GM19099 (cell line): ENCODE results near the gene XCR1.

Source experiments
- POLR2A ChIP-seq: IDR thresholded peaks from 3 replicates; pipeline ENCODE4 v1.6.1; 2011; ENCODE audit warnings: low read depth; ENCODE audit not compliant: insufficient read length; ENCODE audit errors: extremely low read depth

The XCR1 gene

GRCh38 chr3:46057716-46058115 lies 30.4 kb upstream of the XCR1 start:
- no peak for TF ChIP-seq POLR2A

- TF ChIP-seq POLR2A = no peak
Observed at GRCh38 chr3:46056686-46057085, 29.4 kb upstream of the XCR1 start.

DNA sequence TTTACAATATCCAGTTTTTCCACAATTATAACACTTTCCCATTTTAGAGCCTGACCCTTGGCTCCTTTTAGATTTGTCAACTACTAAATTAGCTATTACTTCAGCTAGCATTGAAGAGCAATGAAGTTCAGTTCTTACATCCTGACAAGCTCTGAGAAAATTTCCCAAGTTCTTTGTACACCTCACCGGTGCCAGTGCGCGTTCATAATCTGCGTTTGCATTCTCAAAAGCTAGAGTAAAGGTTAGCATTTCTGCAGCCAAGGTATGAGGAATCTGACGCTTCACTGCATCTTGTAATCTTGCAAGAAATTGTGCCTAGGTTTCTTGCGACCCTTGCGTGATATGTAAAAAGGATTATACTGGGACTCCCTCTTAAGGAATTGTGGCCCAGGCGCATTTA lies 25.2 kb upstream of the XCR1 start:
- no peak for TF ChIP-seq POLR2A

DNA sequence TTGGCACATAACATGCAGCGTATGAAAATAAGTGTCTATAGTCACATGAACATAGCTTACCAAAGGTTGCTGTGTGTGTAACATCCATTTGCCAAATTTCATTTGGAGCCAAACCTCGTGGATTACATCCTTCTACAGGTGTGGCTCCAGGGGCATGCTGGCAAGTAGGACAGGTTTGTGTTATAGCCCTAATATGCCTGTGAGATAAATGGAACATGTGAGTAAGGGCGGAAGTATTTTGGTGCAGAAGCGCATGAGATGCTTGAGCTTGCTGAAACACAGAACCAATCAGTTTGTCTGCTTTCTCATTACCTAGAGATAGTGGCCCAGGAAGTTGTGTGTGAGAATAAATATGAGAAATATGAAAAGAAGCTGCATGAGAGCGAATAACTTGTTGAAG lies 21.8 kb upstream of the XCR1 start:
- no peak for TF ChIP-seq POLR2A

- TF ChIP-seq POLR2A = no peak
Observed at GRCh38 chr3:46038916-46039315, 11.6 kb upstream of the XCR1 start.

- TF ChIP-seq POLR2A = no peak
Observed at GRCh38 chr3:46036191-46036590, 8.9 kb upstream of the XCR1 start.

GRCh38 chr3:46031747-46032146 lies 4.5 kb upstream of the XCR1 start:
- no peak for TF ChIP-seq POLR2A

DNA sequence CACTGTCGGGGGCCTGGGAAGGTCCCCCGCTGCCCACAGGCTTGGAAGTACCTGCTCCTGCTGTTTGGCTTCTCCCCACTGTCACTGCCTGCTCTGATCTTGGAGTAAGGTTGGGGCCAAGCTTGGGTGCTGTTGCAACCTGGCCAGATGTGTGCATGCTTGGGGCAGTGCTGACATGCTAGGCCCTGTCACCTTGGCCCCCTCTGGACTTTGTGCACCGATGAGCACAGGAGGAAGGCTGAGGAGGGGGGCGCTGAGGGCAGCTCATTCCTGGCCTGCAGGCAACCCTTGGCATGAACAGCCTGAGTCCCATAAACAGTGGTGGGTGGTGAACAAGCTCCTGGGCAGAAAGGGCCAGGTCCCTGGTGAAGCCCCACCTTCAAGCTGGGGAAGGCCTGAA lies 4.0 kb upstream of the XCR1 start:
- no peak for TF ChIP-seq POLR2A

DNA sequence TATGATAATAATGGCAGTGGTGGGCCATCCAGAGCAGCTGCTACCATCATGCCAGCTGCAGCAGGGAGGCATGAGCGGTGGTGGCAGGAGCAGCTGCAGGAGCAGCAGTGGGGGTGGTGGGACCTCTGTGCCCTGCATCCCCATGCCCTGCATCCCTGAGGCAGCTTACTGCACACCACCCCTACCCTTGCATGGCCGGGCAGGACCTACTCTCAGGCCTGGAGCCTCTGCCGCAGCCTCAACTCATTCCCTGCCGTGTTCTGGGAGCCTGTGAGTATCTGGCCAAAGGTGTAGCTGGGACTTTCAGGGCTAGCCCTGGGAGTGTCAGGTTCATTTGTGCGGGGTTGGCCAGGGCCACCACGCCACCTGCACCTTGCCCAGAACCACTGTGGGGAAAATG lies 3.3 kb upstream of the XCR1 start:
- TF ChIP-seq POLR2A = no peak

DNA sequence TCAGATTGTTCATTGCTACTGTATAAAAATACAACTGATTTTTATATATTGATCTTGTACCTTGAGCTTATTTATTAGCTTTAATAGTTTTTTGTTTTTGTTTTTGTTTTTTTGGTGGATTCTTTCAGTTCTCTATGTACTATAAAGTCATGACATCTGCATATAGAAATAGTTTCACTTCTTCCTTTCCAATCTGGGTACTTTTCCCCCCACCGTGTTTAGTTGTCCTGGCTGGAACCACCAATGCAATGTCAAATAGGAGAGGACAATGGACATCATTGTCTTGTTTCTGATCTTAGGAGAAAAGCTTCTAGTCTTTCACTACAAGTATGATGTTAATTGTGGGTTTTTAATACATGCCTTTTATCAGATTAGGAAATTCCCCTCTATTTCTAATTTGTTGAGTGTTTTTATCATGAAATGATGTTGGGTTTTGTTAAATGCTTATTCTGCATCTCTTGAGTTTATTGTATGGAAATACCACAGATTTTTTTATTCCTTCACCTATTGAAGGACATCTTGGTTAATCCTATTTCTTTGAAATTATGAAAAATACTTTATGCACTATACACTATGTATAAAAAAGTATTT lies 2.8 kb upstream of the XCR1 start:
- TF ChIP-seq POLR2A = no peak

- TF ChIP-seq POLR2A = no peak
Observed at GRCh38 chr3:46027736-46028397, 584 bp upstream of the XCR1 start.

DNA sequence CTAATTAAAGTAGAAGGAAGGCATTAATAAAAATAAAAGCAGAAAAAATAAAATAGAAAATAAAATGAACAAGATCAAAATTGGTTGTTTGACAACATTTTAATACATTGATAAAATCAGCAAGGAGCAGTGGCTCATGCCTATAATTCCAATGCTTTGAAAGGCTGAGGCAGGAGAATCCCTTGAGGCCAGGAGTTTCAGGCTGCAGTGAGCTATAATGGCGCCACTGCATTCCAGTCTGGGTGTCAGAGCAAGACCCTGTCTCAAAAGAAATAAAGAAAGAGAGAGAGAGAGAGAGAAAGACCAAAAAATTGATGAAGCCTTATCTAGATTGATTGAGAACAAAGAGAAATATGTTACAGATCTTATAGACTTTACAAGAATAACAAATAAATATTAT lies 2.1 kb downstream of the XCR1 start:
- no peak for TF ChIP-seq POLR2A

DNA sequence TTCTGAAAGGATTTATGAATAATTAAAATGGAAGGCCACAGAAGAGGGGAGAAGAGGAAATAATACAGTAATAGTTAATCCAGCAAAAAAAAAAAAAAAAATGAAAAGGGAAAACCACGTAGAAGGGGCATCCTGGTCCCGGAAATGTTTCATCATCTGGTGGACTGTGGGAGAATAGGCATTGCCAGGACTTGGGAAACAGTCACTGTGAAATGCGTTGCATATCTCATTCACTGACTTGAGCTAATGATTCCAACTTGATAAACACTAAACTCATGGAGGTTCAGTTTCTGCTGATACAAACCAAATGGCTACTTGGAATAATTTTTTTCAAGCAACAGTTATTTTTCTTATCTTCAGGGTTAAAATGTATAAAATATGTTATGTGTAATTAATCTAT lies 3.2 kb downstream of the XCR1 start:
- no peak for TF ChIP-seq POLR2A

DNA sequence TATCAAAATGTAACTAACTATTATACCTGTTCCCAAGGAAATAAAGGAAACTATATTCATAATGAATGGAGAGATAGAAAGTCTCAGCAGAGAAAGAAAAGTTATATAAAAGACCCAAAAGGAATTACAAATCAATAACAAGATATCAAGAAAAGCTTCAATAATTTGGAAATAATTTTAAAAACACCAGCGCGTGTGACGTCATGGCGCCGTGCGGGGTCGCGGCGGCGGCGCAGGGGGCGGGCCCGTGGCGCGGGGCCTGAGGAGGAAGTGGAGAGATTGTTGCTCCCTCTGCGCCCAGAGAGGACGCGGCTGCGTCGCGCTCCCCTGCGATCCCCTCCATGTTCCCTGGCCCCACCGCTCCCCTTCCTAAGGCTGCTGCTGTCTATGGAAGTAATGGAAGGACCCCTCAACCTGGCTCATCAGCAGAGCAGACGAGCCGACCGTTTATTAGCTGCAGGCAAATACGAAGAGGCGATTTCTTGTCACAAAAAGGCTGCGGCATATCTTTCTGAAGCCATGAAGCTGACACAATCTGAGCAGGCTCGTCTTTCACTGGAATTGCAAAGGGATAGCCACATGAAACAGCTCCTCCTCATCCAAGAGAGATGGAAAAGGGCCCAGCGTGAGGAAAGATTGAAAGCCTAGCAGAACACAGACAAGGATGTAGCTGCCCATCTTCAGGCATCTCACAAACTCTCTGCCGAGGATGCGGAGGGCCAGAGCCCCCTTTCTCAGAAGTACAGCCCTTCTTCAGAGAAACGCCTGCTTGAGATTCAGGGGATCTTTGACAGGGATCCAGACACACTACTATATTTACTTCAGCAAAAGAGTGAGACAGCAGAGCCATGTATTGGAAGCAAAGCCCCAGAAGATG lies 4.1 kb downstream of the XCR1 start:
- TF ChIP-seq POLR2A = no peak

DNA sequence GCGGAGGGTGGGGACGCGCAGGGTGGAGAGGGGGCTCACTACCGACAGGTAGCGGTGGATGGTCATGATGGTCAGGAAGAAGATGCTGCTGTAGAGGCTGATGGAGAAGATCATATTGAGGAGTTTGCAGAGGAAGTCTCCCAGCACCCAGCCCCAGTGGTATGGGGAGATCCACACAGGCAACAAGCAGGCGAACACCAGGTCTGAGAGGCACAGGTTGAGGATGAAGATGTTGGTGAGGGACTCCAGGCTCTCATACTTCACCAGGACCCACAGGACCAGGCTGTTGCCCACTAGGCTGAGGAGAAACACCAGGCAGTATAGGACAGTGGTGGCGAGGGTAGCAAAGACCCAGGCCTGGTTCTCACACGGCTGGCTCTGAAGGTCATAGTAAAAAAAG lies 5.8 kb downstream of the XCR1 start:
- TF ChIP-seq POLR2A = no peak
